Panc1 (cell line): ENCODE results near the gene SYDE2.

Experiments
- POLR2AphosphoS5 ChIP-seq: IDR thresholded peaks from 2 replicates; pipeline ENCODE4 v1.6.1; 2012; ENCODE audit warnings: mild to moderate bottlenecking, low read depth, low read length, moderate library complexity
- SIN3A ChIP-seq: IDR thresholded peaks from 2 replicates; pipeline ENCODE4 v1.6.1; 2012; ENCODE audit warnings: low read depth, mild to moderate bottlenecking, low read length, moderate library complexity, borderline replicate concordance; ENCODE audit not compliant: insufficient read depth
- TF ChIP-seq, protein P1 (sequence below): fragments of 450-650 bp; IDR thresholded peaks from 2 replicates; pipeline ENCODE4 v1.5.1; 2017; ENCODE audit warnings: mild to moderate bottlenecking
- TF ChIP-seq, protein P2 (sequence below), 2 experiments: IDR thresholded peaks; 2 replicates each; pipeline ENCODE4 v1.6.1; 2011 to 2012; ENCODE audit warnings: low read depth in 2 of 2, control low read depth in 1 of 2, low read length in 1 of 2, mild to moderate bottlenecking in 1 of 2, moderate library complexity in 1 of 2; ENCODE audit not compliant: insufficient read depth in 1 of 2

DNA sequence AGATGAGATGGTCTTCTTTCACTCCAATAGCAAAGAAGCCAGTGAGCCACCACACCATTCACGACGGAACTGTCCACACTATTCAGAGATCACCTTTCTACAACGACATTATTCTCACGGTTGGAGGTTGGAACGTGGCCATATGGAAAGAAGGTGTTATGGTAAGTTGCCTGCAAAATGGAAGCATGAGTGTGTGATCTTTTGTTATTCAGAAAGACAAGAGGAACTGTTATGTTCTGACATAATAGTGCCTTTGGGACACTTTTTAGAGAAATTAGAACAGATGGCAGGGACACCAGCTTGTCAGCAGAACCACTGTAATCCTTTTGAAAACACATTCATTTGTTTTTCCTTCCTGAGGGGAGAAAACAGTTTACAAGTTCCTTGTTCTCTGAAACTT is 76.7 kb downstream of the SYDE2 start:
- TF ChIP-seq, protein P1, sequence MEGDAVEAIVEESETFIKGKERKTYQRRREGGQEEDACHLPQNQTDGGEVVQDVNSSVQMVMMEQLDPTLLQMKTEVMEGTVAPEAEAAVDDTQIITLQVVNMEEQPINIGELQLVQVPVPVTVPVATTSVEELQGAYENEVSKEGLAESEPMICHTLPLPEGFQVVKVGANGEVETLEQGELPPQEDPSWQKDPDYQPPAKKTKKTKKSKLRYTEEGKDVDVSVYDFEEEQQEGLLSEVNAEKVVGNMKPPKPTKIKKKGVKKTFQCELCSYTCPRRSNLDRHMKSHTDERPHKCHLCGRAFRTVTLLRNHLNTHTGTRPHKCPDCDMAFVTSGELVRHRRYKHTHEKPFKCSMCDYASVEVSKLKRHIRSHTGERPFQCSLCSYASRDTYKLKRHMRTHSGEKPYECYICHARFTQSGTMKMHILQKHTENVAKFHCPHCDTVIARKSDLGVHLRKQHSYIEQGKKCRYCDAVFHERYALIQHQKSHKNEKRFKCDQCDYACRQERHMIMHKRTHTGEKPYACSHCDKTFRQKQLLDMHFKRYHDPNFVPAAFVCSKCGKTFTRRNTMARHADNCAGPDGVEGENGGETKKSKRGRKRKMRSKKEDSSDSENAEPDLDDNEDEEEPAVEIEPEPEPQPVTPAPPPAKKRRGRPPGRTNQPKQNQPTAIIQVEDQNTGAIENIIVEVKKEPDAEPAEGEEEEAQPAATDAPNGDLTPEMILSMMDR: no peak
- TF ChIP-seq SIN3A: no peak
- TF ChIP-seq, protein P2, sequence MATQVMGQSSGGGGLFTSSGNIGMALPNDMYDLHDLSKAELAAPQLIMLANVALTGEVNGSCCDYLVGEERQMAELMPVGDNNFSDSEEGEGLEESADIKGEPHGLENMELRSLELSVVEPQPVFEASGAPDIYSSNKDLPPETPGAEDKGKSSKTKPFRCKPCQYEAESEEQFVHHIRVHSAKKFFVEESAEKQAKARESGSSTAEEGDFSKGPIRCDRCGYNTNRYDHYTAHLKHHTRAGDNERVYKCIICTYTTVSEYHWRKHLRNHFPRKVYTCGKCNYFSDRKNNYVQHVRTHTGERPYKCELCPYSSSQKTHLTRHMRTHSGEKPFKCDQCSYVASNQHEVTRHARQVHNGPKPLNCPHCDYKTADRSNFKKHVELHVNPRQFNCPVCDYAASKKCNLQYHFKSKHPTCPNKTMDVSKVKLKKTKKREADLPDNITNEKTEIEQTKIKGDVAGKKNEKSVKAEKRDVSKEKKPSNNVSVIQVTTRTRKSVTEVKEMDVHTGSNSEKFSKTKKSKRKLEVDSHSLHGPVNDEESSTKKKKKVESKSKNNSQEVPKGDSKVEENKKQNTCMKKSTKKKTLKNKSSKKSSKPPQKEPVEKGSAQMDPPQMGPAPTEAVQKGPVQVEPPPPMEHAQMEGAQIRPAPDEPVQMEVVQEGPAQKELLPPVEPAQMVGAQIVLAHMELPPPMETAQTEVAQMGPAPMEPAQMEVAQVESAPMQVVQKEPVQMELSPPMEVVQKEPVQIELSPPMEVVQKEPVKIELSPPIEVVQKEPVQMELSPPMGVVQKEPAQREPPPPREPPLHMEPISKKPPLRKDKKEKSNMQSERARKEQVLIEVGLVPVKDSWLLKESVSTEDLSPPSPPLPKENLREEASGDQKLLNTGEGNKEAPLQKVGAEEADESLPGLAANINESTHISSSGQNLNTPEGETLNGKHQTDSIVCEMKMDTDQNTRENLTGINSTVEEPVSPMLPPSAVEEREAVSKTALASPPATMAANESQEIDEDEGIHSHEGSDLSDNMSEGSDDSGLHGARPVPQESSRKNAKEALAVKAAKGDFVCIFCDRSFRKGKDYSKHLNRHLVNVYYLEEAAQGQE (IDR thresholded peaks at IDR 0.05; ENCODE audit: insufficient read depth in 1 of 2, low read depth in 2 of 2, low read length in 1 of 2): no peak
- TF ChIP-seq POLR2AphosphoS5: no peak
